ENCODE results near the gene OCA2. TPM values are rescaled to one million over a fixed set of nuclear protein-coding genes. Genes with fewer than 3 reads are reported as not detected.

Gene OCA2
- total RNA-seq, 1 experiment from 2014 or later, result 0.09 TPM

GRCh38 chr15:27868828-27869404, 230.2 kb downstream of the OCA2 start:
- intact Hi-C loops (cut with micrococcal nuclease; ENCODE audit: unreplicated experiment), result no loop called here
- H3K9me3 ChIP-seq (ENCODE audit: low read depth, low read length, poor library complexity, severe bottlenecking), result peaks cover 39% of the 10 kb centered on the region
- no peak for DNase-seq (ENCODE audit: low spot score)
- no peak overlapping the region for H3K4me3 ChIP-seq (ENCODE audit: low read depth, low read length, poor library complexity, severe bottlenecking)
- CTCF ChIA-PET, result no interaction called here
- BruUV-seq (replicated peaks), result no TSS peak
- H3K36me3 ChIP-seq (ENCODE audit: insufficient read depth, low read length, poor library complexity, severe bottlenecking), result no peaks in the 10 kb centered on the region
- TF ChIP-seq EZH2 (IDR thresholded peaks at IDR 0.05; ENCODE audit: borderline replicate concordance, low read depth, low read length, poor library complexity, severe bottlenecking) (no peak), CTCF (conservative IDR thresholded peaks at IDR 0.05; ENCODE audit: low read depth, low read length) (no peak)
- no peaks in the 10 kb centered on the region for H3K4me1 ChIP-seq (ENCODE audit: insufficient read depth, low read length, poor library complexity, severe bottlenecking)
- POLR2A ChIA-PET (ENCODE audit: low non-redundant PET), result no interaction called here
- H3K27ac ChIP-seq (ENCODE audit: low read depth, low read length, poor library complexity, severe bottlenecking), result no peak overlapping the region
- H3K27me3 ChIP-seq (replicated peaks; ENCODE audit: insufficient read depth, low read depth, low read length, poor library complexity), result no peaks in the 10 kb centered on the region

GRCh38 chr15:27867861-27868260, 231.3 kb downstream of the OCA2 start:
- no peak for DNase-seq (ENCODE audit: low spot score)
- ChIA-PET CTCF (no interaction called here), POLR2A (ENCODE audit: low non-redundant PET) (no interaction called here)
- H3K27ac ChIP-seq (ENCODE audit: low read depth, low read length, poor library complexity, severe bottlenecking), result no peak overlapping the region
- no TSS peak for BruUV-seq (replicated peaks)
- H3K4me1 ChIP-seq (ENCODE audit: insufficient read depth, low read length, poor library complexity, severe bottlenecking), result no peaks in the 10 kb centered on the region
- intact Hi-C loops (cut with micrococcal nuclease; ENCODE audit: unreplicated experiment), result no loop called here
- H3K27me3 ChIP-seq (replicated peaks; ENCODE audit: insufficient read depth, low read depth, low read length, poor library complexity), result no peaks in the 10 kb centered on the region
- no peak overlapping the region for H3K4me3 ChIP-seq (ENCODE audit: low read depth, low read length, poor library complexity, severe bottlenecking)
- no peaks in the 10 kb centered on the region for H3K36me3 ChIP-seq (ENCODE audit: insufficient read depth, low read length, poor library complexity, severe bottlenecking)
- H3K9me3 ChIP-seq (ENCODE audit: low read depth, low read length, poor library complexity, severe bottlenecking), result peaks cover 35% of the 10 kb centered on the region
- TF ChIP-seq EZH2 (IDR thresholded peaks at IDR 0.05; ENCODE audit: borderline replicate concordance, low read depth, low read length, poor library complexity, severe bottlenecking) (no peak), CTCF (conservative IDR thresholded peaks at IDR 0.05; ENCODE audit: low read depth, low read length) (no peak)

DNA sequence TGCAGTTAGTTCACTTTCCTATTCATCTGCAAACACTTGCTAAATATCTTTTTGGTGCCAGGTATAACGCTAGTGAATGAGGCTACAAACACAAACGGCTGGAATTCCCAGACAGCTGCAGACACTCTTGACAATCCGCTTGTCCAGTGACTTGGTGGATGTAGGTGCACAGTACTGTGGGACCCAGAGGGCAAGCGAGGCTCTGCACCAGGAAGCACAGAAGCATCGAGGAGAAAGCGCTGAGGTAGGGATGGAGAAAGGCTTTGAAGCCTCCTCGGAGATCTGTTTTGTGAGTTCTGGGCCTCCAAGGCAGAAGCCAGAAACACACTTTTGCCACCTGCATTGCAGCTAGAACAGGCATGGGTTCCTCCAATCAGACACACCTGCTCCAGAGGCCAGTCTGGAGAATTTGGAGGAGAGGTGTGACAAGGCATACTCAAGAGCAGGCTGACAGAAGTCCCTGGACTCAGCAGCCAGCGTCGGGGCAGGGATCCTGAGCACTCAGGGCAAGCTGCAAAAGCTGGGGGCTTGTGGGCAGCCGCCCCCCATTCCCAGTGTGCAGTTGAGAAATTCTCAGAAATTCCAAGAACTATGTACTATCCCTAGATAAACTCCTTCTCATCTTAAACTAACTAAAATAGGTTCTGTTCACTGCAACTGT, 232.5 kb downstream of the OCA2 start:
- Histone ChIP-seq H3K9me3 (ENCODE audit: low read depth, low read length, poor library complexity, severe bottlenecking) (peaks cover 41% of the 10 kb centered on the region), H3K36me3 (ENCODE audit: insufficient read depth, low read length, poor library complexity, severe bottlenecking) (no peaks in the 10 kb centered on the region), H3K4me1 (ENCODE audit: insufficient read depth, low read length, poor library complexity, severe bottlenecking) (no peaks in the 10 kb centered on the region), H3K27me3 (replicated peaks; ENCODE audit: insufficient read depth, low read depth, low read length, poor library complexity) (no peaks in the 10 kb centered on the region), H3K4me3 (ENCODE audit: low read depth, low read length, poor library complexity, severe bottlenecking) (no peak overlapping the region), H3K27ac (ENCODE audit: low read depth, low read length, poor library complexity, severe bottlenecking) (no peak overlapping the region)
- TF ChIP-seq CTCF (conservative IDR thresholded peaks at IDR 0.05; ENCODE audit: low read depth, low read length) (no peak), EZH2 (IDR thresholded peaks at IDR 0.05; ENCODE audit: borderline replicate concordance, low read depth, low read length, poor library complexity, severe bottlenecking) (no peak)
- no peak for DNase-seq (ENCODE audit: low spot score)
- no TSS peak for BruUV-seq (replicated peaks)
- POLR2A ChIA-PET (ENCODE audit: low non-redundant PET), result no interaction called here
- CTCF ChIA-PET, result no interaction called here
- intact Hi-C loops (cut with micrococcal nuclease; ENCODE audit: unreplicated experiment), result no loop called here
